Heart left ventricle (tissue), 16 donors: Measurements from ENCODE around the gene SIM1. TPM values are rescaled to one million over a fixed set of nuclear protein-coding genes. Genes with fewer than 3 reads are reported as not detected.

ENCODE experiments used
- ATAC-seq, 4 donors: fragments of 200-7000 bp; cut with Tn5 transposase; one replicate each; pipeline ENCODE4 v1.9.1; 2020 to 2022; ENCODE audit warnings: moderate library complexity in 4 of 4, mild to moderate bottlenecking in 3 of 4, moderate number of reproducible peaks in 1 of 4
- DNase-seq, 5 donors: peaks; one replicate each; pipeline ENCODE4 v3.0.0-alpha.2; 2020
- H3K27ac ChIP-seq, 12 donors: fragments of 200-600 bp; sonication (generic) in 4 of 12; one replicate each; pipeline versions ENCODE4 v1.5.0 to v1.8.0; 2016 to 2022; ENCODE audit warnings: mild to moderate bottlenecking in 2 of 12
- H3K27me3 ChIP-seq, 9 donors: fragments of 200-600 bp; sonication (generic) in 2 of 9; one replicate each; pipeline versions ENCODE4 v1.5.1 to v1.8.0; 2016 to 2022; ENCODE audit warnings: mild to moderate bottlenecking in 3 of 9
- H3K36me3 ChIP-seq, 9 donors: fragments of 200-600 bp; sonication (generic) in 2 of 9; one replicate each; pipeline versions ENCODE4 v1.5.0 to v1.8.0; 2018 to 2022; ENCODE audit warnings: mild to moderate bottlenecking in 2 of 9
- H3K4me1 ChIP-seq, 12 donors: fragments of 200-600 bp; sonication (generic) in 4 of 12; one replicate each; pipeline versions ENCODE4 v1.5.0 to v1.8.0; 2016 to 2022; ENCODE audit warnings: mild to moderate bottlenecking in 3 of 12
- H3K4me3 ChIP-seq, 12 donors: fragments of 200-600 bp; sonication (generic) in 4 of 12; one replicate each; pipeline versions ENCODE4 v1.5.0 to v1.8.0; 2017 to 2022; ENCODE audit warnings: mild to moderate bottlenecking in 9 of 12, moderate library complexity in 4 of 12
- H3K9me3 ChIP-seq, 12 donors: fragments of 200-600 bp; sonication (generic) in 4 of 12; one replicate each; pipeline versions ENCODE4 v1.5.0 to v1.8.0; 2016 to 2022; ENCODE audit warnings: mild to moderate bottlenecking in 1 of 12
- CTCF ChIP-seq, 12 donors: fragments of 200-600 bp; sonication (generic) in 4 of 12; IDR thresholded peaks; one replicate each; pipeline versions ENCODE4 v1.5.0 to v1.8.0; 2018 to 2022; ENCODE audit warnings: antibody characterized with exemption in 12 of 12, mild to moderate bottlenecking in 5 of 12
- POLR2A ChIP-seq, 2 donors: fragments of 450-650 bp; IDR thresholded peaks; one replicate each; pipeline ENCODE4 v1.6.1; 2017; ENCODE audit warnings: antibody characterized with exemption in 2 of 2, mild to moderate bottlenecking in 2 of 2, moderate library complexity in 2 of 2
- WGBS, 4 donors: extraction: QIAGEN DNeasy Blood & Tissue Kit in 2 of 4; methylation state at CpG; one replicate each; pipeline versions ENCODE4 v1.1.5 to v1.1.7; 2013 to 2018; 5-methylcytosine and 5-hydroxymethylcytosine counted together
- intact Hi-C, 10 donors: fragments of 100-400 bp; cut with DNase I; formaldehyde crosslinking; loops; one replicate each; pipeline versions ENCODE4 v1.11.1 to v1.14.2; 2022
- polyA plus RNA-seq, 2 donors: library from polyadenylated mRNA; stranded (reverse); fragments of 200-250 nt; gene quantifications; one replicate each; pipeline ENCODE4 v1.2.3, GENCODE V29; 2013
- total RNA-seq, 9 donors: library from RNA; depleted of rRNA in 2 of 9; stranded (reverse); fragments of >200 nt in 2 of 9; fragmentation: NEBNext Ultra II Directional in 3 of 9; extraction: Animal tissue kit (Norgen Biotek cat#: 25700) in 3 of 9; gene quantifications; one replicate each; pipeline versions ENCODE4 v1.1.0 to v1.2.4, GENCODE V29; 2016 to 2023
- donor health status: ischemic (EF 13 %, LVEDD 7.1; RV severe dilation, severe dysfunction).
- donor health status: healthy with polysubstance abuse.
- donor health status: DM: no; HTN: yes; CAD: no.
- donor health status: DM: no; HTN: no; CAD: no.
- donor health status: ischemic (EF 25% LVEDD 6.9; RV normal size, moderate dysfunction).
- donor health status: ischemic (EF 25% LVEDD 5.7; RV mildly dilated, moderate dysfunction).
- donor health status: healthy.
- donor health status: DM: yes; HTN: yes; CAD: no.
- donor health status: ischemic (EF 35%, LVEDD 5.7; RV mildly dilated, moderate dysfunction).
- donor health status: nonischemic (EF 11% LVEDD 7.7; RV severe dilation, severe dysfunction).
- donor health status: DM: yes; HTN: yes; CAD: no.
- donor health status: PGD.
- donor health status: ischemic (EF 29% LVEDD 5.4; RV normal size, mild dysfunction).
- donor health status: nonischemic (EF 23%, LVEDD 6.1; RV moderate dilation, normal function).

SIM1 gene
- total and polyA plus RNA-seq, 11 donors, result 0.50 TPM; not detected in 10

GRCh38 chr6:100464162-100464851 lies 414 bp downstream of the SIM1 start:
- no peak for ATAC-seq
- WGBS, 4 donors, result 4 to 10% (median 5%) methylated on average over 34 to 46 of the region's 46 CpGs
- Histone ChIP-seq H3K27me3 (peaks cover 71 to 100% (median 100%) of the 10 kb centered on the region in 9 donors), H3K9me3 (no peaks in the 10 kb centered on the region), H3K4me1 (peaks cover 0 to 38% (median 10%) of the 10 kb centered on the region in 12 donors), H3K27ac (no peak overlapping the region), H3K4me3 (peak overlapping the region in 7 of 12 donors; percentile 21 to 49 (median 36)), H3K36me3 (no peaks in the 10 kb centered on the region)
- no peak for TF ChIP-seq POLR2A (IDR thresholded peaks at IDR 0.05)
- intact Hi-C loops, result no loop called here
- no peak for DNase-seq

GRCh38 chr6:100463630-100464161 lies 1.0 kb downstream of the SIM1 start:
- no peak for ATAC-seq
- no peak for DNase-seq
- Histone ChIP-seq H3K4me3 (no peak overlapping the region), H3K27me3 (peaks cover 71 to 100% (median 100%) of the 10 kb centered on the region in 9 donors), H3K27ac (no peak overlapping the region), H3K36me3 (no peaks in the 10 kb centered on the region), H3K4me1 (peaks cover 0 to 38% (median 10%) of the 10 kb centered on the region in 12 donors), H3K9me3 (no peaks in the 10 kb centered on the region)
- 3 to 8% (median 5%) methylated on average over 23 to 24 of the region's 24 CpGs for whole genome bisulfite sequencing, 4 donors
- no peak for TF ChIP-seq CTCF (IDR thresholded peaks at IDR 0.05)
- no peak for TF ChIP-seq POLR2A (IDR thresholded peaks at IDR 0.05)
- intact Hi-C loops, result no loop called here

- H3K36me3 ChIP-seq, result no peaks in the 10 kb centered on the region
- no peak overlapping the region for H3K27ac ChIP-seq
- H3K4me1 ChIP-seq, result peaks cover 0 to 45% (median 10%) of the 10 kb centered on the region in 12 donors
- ATAC-seq, result no peak
- H3K9me3 ChIP-seq, result no peaks in the 10 kb centered on the region
- 7 to 12% (median 11%) methylated on average over 13 of the region's 13 CpGs for WGBS, 4 donors
- H3K4me3 ChIP-seq, result no peak overlapping the region
- H3K27me3 ChIP-seq, result peaks cover 73 to 100% (median 100%) of the 10 kb centered on the region in 9 donors
- TF ChIP-seq POLR2A (IDR thresholded peaks at IDR 0.05) (no peak), CTCF (IDR thresholded peaks at IDR 0.05) (no peak)
- no peak for DNase-seq
- intact Hi-C loops, result no loop called here
Observed at GRCh38 chr6:100462706-100463629, 1.8 kb downstream of the SIM1 start.

- Histone ChIP-seq H3K9me3 (no peaks in the 10 kb centered on the region), H3K27ac (no peak overlapping the region), H3K36me3 (no peaks in the 10 kb centered on the region), H3K4me1 (peaks cover 0 to 42% (median 10%) of the 10 kb centered on the region in 12 donors), H3K4me3 (no peak overlapping the region), H3K27me3 (peaks cover 71 to 100% (median 100%) of the 10 kb centered on the region in 9 donors)
- intact Hi-C loops, result no loop called here
- TF ChIP-seq CTCF (IDR thresholded peaks at IDR 0.05), result no peak
- TF ChIP-seq POLR2A (IDR thresholded peaks at IDR 0.05), result no peak
- ATAC-seq (no peak), DNase-seq (no peak)
- WGBS, 4 donors, result 8 to 13% (median 9%) methylated on average over 3 of the region's 3 CpGs
Observed at GRCh38 chr6:100461917-100462705, 2.6 kb downstream of the SIM1 start.
